PC-9 (cell line): ENCODE measurements around the gene RHEB. TPM values are rescaled to one million over a fixed set of nuclear protein-coding genes. Genes with fewer than 3 reads are reported as not detected.

Source experiments
- BruUV-seq: library from RNA; stranded (reverse); fragments of 400-500 nt; replicated peaks from 2 replicates; lab custom pipeline; 2021; lab: Mats Ljungman, UMichigan
- CTCF ChIA-PET: fragments of 300-600 bp; sonication (Branson Sonifier 250); formaldehyde crosslinking; loops from one replicate; lab custom pipeline; 2022; ENCODE audit warnings: antibody characterized with exemption; lab: Charles Lee
- POLR2A ChIA-PET: fragments of 300-600 bp; sonication (Branson Sonifier 250); formaldehyde crosslinking; loops from one replicate; lab custom pipeline; 2022; ENCODE audit warnings: antibody characterized with exemption; ENCODE audit not compliant: unreplicated experiment; lab: Charles Lee
- DNase-seq, 2 experiments: peaks; one replicate each; pipeline versions ENCODE4 v3.0.0 to v3.0.0-alpha.2; 2015 to 2022; ENCODE audit warnings: mixed read lengths in 1 of 2
- H2AFZ ChIP-seq: fragments of 200-600 bp; sonication (generic); 2 replicates; pipeline ENCODE4 v1.8.1; 2017; ENCODE audit warnings: antibody characterized with exemption
- H3F3A ChIP-seq: fragments of 200-600 bp; sonication (generic); 2 replicates; pipeline ENCODE4 v1.8.1; 2017; ENCODE audit warnings: antibody characterized with exemption, mild to moderate bottlenecking, low read depth; ENCODE audit not compliant: insufficient read depth
- H3K27ac ChIP-seq: fragments of 200-600 bp; sonication (generic); 2 replicates; pipeline ENCODE4 v1.6.1; 2016; ENCODE audit warnings: mixed run types
- H3K27me3 ChIP-seq: fragments of 200-600 bp; sonication (generic); 2 replicates; pipeline ENCODE4 v1.6.1; 2016; ENCODE audit warnings: low read depth, mixed run types; ENCODE audit not compliant: insufficient read depth
- H3K36me3 ChIP-seq: fragments of 200-600 bp; sonication (generic); 2 replicates; pipeline ENCODE4 v1.6.1; 2016; ENCODE audit warnings: low read depth, mixed run types
- H3K4me1 ChIP-seq: fragments of 200-600 bp; sonication (generic); replicated peaks from 2 replicates; pipeline ENCODE4 v1.6.1; 2016; ENCODE audit warnings: mixed run types; ENCODE audit not compliant: insufficient read depth
- H3K4me2 ChIP-seq: fragments of 200-600 bp; sonication (generic); 2 replicates; pipeline ENCODE4 v1.6.1; 2017; ENCODE audit warnings: mixed run types
- H3K4me3 ChIP-seq: fragments of 200-600 bp; sonication (generic); 2 replicates; pipeline ENCODE4 v1.6.1; 2016; ENCODE audit warnings: mixed run types
- H3K79me2 ChIP-seq: fragments of 200-600 bp; sonication (generic); 2 replicates; pipeline ENCODE4 v1.6.1; 2017; ENCODE audit warnings: low read depth, mixed run types
- H3K9me2 ChIP-seq: fragments of 200-600 bp; sonication (generic); 2 replicates; pipeline ENCODE4 v1.8.1; 2017; ENCODE audit warnings: mild to moderate bottlenecking; ENCODE audit not compliant: insufficient read depth
- H3K9me3 ChIP-seq: fragments of 200-600 bp; sonication (generic); 2 replicates; pipeline ENCODE4 v1.8.1; 2016; ENCODE audit warnings: low read depth; ENCODE audit not compliant: insufficient read depth
- H4K20me1 ChIP-seq: fragments of 200-600 bp; sonication (generic); 2 replicates; pipeline ENCODE4 v1.8.1; 2017; ENCODE audit not compliant: insufficient read depth
- EZH2 ChIP-seq: fragments of 200-600 bp; sonication (generic); IDR thresholded peaks from 2 replicates; pipeline ENCODE4 v1.8.0; 2017; ENCODE audit warnings: antibody characterized with exemption, low read depth
- intact Hi-C: fragments of 100-400 bp; cut with micrococcal nuclease; formaldehyde crosslinking; loops from one replicate; pipeline ENCODE4 v1.10.0; 2022; ENCODE audit not compliant: unreplicated experiment
- total RNA-seq: library from RNA; stranded (reverse); gene quantifications from 2 replicates; pipeline ENCODE4 v1.2.3, GENCODE V29; 2021
- TF ChIP-seq, protein P1 (sequence below): fragments of 200-600 bp; sonication (generic); conservative IDR thresholded peaks from 2 replicates; pipeline ENCODE4 v1.6.1; 2017; ENCODE audit warnings: mixed run types, antibody characterized with exemption, mild to moderate bottlenecking, moderate library complexity

Gene RHEB
- total RNA-seq, 1 experiment from 2014 or later = 202 TPM

DNA sequence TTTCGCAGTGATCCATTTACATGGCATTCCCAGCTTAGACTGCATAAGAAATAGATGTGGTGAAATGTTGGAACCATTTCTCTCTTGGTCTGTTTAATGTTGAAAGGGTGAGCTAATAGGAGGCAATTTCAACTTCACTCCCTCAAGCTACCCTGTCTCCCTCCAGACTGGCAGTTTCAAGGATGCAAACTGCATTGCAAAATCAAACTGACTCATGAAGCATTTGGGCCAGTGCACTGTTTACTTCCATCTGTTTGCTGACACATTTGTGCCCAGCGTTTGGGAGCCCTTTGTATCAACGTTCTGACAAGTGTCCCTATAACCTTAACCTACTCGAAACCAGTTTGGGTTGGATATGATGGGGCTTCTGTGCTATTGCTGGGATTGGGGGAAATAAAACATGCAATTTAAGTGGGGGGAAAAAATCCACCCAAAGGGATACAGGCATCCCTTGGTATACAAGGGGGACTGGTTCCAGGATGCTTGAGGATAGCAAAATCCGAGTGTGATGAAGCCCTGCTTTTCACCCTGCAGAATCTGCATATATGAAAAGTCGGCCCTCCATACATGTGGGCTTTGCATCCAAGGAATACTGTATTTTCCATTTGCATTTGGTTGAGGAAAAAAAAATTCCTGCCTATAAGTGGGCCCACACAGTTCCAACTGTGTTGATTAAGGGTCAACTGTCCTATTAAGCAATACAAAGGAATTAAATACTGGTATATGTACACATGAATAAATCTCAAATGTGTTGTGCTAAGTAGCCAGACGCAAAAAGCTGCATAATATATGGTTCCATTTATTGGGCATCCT lies 15.6 kb downstream of the RHEB start:
- Histone ChIP-seq H3K4me3 (no peak overlapping the region; the same call in 1 of the 2 replicates), H3F3A (peaks cover 54% of the 10 kb centered on the region), H3K27ac (peak overlapping the region; percentile 71), H2AFZ (no peak overlapping the region), H3K9me2 (no peaks in the 10 kb centered on the region), H3K27me3 (no peaks in the 10 kb centered on the region), H3K9me3 (no peaks in the 10 kb centered on the region), H3K36me3 (no peaks in the 10 kb centered on the region), H4K20me1 (peaks cover 85% of the 10 kb centered on the region), H3K79me2 (peaks cover 100% of the 10 kb centered on the region), H3K4me2 (peak overlapping the region; percentile 57), H3K4me1 (peaks cover 39% of the 10 kb centered on the region)
- BruUV-seq = no TSS peak
- no peak for TF ChIP-seq EZH2
- TF ChIP-seq, protein P1, sequence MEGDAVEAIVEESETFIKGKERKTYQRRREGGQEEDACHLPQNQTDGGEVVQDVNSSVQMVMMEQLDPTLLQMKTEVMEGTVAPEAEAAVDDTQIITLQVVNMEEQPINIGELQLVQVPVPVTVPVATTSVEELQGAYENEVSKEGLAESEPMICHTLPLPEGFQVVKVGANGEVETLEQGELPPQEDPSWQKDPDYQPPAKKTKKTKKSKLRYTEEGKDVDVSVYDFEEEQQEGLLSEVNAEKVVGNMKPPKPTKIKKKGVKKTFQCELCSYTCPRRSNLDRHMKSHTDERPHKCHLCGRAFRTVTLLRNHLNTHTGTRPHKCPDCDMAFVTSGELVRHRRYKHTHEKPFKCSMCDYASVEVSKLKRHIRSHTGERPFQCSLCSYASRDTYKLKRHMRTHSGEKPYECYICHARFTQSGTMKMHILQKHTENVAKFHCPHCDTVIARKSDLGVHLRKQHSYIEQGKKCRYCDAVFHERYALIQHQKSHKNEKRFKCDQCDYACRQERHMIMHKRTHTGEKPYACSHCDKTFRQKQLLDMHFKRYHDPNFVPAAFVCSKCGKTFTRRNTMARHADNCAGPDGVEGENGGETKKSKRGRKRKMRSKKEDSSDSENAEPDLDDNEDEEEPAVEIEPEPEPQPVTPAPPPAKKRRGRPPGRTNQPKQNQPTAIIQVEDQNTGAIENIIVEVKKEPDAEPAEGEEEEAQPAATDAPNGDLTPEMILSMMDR = no peak
- ChIA-PET CTCF (interaction anchor here (0.6 kb wide), 1 partner anchor 138 kb away, joined by 7 read pairs; no protein-coding TSS in a partner anchor), POLR2A (interaction anchor here (1.0 kb wide), 1 partner anchor 16 kb away, joined by 7 read pairs; the partner anchor contains the start of gene RHEB)
- DNase-seq = peak; percentile 20 to 89
- intact Hi-C loops = no loop called here

DNA sequence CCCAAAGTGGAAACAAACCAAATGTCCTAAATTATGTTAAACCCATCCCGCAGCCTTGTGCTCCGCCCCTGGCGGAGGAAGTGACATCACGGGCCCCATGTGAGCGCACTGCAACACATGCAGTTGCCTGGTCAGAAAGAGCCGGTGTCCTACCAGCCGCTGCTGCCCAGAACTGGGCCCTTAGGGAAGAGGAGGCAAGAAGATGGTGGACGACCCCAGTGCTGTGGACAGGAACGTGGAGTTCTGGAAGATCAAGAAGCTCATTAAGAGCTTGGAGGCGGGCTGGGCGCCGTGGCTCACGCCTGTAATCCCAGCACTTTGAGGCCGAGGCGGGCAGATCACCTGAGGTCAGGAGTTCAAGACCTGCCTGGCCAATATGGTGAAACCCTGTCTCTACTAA lies 18.0 kb downstream of the RHEB start:
- Histone ChIP-seq H3K4me2 (no peak overlapping the region), H3K27ac (no peak overlapping the region), H3K9me3 (no peaks in the 10 kb centered on the region), H3K4me3 (no peak overlapping the region), H3K4me1 (peaks cover 41% of the 10 kb centered on the region), H4K20me1 (peaks cover 85% of the 10 kb centered on the region), H3K9me2 (no peaks in the 10 kb centered on the region), H3K79me2 (peaks cover 100% of the 10 kb centered on the region), H3K36me3 (no peaks in the 10 kb centered on the region), H3F3A (peaks cover 45% of the 10 kb centered on the region), H3K27me3 (no peaks in the 10 kb centered on the region), H2AFZ (no peak overlapping the region)
- ChIA-PET POLR2A (no interaction called here), CTCF (no interaction called here)
- intact Hi-C loops = no loop called here
- TF ChIP-seq EZH2 = no peak
- TF ChIP-seq, protein P1 = no peak
- DNase-seq = no peak
- BruUV-seq = no TSS peak

DNA sequence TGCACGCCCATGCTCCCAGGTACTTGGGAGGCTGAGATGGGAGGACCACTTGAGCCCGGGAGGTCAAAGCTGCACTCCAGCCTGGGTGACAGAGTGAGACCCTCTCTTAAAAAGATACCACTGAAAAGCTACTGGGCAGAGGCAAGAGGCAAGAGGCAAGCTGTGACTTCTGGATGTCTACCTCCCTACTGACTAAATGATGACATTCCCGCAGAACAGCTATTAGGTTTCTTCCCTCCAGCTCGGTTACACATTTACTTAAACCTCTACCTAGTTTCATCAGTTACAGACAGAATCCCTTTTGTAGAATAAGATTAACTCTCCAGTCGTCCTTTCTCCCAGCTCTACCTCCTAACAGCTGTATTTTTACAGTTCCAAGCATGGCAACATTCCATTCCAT lies 21.2 kb downstream of the RHEB start:
- CTCF ChIA-PET = no interaction called here
- no peaks in the 10 kb centered on the region for H3K9me2 ChIP-seq
- no TSS peak for BruUV-seq
- intact Hi-C loops = no loop called here
- peaks cover 42% of the 10 kb centered on the region for H3K4me1 ChIP-seq
- no peak overlapping the region for H3K4me2 ChIP-seq
- no peaks in the 10 kb centered on the region for H3K27me3 ChIP-seq
- no peaks in the 10 kb centered on the region for H3K9me3 ChIP-seq
- H2AFZ ChIP-seq = no peak overlapping the region
- H3F3A ChIP-seq = peaks cover 46% of the 10 kb centered on the region
- peaks cover 100% of the 10 kb centered on the region for H3K79me2 ChIP-seq
- no peaks in the 10 kb centered on the region for H3K36me3 ChIP-seq
- no peak for DNase-seq
- TF ChIP-seq, protein P1 = no peak
- TF ChIP-seq EZH2 = no peak
- H4K20me1 ChIP-seq = peaks cover 80% of the 10 kb centered on the region
- no peak overlapping the region for H3K4me3 ChIP-seq
- POLR2A ChIA-PET = interaction anchor here (0.7 kb wide), 1 partner anchor 83 kb away, joined by 6 read pairs; no protein-coding TSS in a partner anchor
- H3K27ac ChIP-seq = peak overlapping the region; percentile 22; the same call in 1 of the 2 replicates
